Effector CD4-positive, alpha-beta T cell (primary cell): Measurements from ENCODE around the gene LZTFL1.

Experiments
- DNase-seq: peaks from one replicate; pipeline ENCODE4 v3.0.0-alpha.2; 2020
- total RNA-seq: gene quantifications from one replicate; lab custom pipeline; 2026; lab: John Stamatoyannopoulos, UW

LZTFL1 gene, protein sequence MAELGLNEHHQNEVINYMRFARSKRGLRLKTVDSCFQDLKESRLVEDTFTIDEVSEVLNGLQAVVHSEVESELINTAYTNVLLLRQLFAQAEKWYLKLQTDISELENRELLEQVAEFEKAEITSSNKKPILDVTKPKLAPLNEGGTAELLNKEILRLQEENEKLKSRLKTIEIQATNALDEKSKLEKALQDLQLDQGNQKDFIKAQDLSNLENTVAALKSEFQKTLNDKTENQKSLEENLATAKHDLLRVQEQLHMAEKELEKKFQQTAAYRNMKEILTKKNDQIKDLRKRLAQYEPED
- 15.6 reads per million, percentile 41 among the genes with 10 or more reads in this experiment for total RNA-seq

DNA sequence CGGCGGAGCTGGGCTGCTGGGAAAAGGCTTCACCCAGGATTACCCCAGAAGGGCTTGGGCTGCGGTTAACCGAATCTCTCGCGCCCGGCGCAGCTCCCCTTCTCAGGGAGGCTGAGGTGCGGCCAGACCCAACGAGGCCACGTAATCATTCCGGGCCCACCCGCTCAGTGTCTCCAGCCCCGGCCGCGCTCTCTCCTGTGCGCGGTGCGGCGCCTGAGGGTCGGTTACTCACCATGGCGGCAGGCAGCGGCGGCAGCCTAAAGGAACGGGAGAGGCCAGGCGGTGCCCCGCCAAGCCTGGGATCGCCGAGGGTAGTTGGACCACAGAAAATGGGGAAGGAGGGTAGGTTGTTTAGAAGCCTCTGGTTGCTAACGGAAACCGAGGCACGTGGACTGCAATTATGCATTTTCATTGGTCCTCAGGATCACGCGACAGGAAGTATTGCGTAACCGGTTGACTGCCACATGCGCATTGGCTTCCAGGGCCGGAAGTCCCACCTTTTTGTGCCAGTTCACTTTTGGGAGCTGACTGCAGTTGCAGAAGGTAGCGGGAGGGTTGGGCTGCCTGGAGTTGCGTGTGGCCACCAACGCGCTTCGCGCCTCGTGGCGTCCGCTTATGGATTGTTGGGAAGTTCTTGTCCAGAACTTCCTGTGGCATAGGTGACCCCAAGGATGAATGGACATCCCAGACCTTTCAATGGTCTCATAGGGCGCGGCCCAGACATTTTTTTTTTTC lies at the start of gene LZTFL1:
Gene LZTFL1 (minus strand): TSS at position 363 of the 735 bp plus-strand sequence. CDS start 128 bp downstream, at position 235.
- peak; percentile 81 for DNase-seq

DNA sequence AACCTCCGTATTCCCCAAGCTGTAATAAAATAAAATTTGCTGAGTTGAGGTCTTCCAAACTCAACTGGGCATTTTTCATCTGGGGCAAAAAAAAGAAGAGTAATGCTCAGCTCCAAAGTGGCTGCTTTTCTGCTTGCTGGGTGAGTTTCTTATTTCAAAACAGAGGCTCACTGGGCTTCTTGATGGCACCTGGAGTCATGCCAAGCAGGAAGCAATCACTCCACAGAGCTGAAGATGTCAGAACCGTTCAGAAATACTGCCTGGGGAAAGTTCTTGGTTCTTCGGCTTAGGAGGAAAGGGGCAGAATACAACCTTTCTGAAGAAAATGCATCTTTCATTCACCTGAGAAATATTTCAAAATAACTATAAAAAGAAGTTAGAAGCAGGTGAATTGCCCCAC lies 48.5 kb upstream of the LZTFL1 start:
- DNase-seq, result no peak

DNA sequence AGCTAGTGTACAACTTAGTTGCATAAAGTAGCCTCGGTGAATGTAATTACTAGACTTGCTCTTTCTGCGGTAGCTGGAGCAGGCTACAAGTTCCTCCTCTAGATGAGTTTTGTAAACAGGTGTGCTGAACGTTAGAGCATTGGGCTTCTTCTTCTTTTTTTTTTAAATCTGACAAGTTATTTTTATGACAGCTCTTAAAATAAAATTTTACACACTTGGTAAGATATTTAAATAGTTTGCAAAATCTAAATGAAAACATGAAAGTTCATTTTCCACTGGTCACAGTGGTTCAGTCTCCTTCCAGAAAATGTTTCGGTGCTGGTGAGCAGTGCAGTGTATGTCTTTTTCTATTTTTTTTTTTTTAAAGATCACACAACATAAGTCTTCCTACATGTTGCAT lies 47.4 kb upstream of the LZTFL1 start:
- no peak for DNase-seq

DNA sequence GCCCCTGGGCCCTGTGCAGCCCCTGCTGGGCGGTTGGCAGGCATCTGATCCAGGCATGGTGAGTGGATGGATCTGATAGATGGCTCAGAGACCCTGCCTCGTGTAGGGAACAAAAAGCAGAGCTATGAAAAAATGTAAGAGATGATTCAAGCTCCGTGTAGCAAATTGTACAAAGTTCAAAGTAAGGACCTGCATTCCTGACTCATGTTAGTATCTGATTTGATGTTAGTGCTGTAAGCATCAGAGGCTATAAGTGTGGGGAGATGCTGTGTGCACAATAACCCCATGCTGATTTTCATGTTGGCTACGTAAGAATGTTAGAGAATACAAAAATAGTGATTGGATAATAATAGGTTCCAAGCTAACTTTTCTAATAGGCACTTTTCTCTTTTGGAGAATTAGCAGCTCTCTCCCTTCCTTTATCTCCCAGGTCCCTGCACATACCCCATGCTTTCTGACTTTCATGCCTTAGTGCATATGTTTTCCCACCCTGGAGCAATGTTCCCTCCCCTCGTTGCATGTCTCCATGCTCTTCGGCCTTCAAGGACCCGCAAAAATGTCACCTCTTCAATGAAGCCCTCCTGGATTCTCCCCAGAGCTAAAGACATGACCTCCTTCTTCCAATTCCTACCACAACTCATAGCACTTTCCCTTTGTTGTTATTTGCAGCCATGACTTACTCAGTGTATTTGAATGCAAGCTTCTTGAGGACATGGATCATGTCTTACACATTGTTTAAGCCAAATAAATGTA lies 46.0 kb upstream of the LZTFL1 start:
- DNase-seq, result no peak

DNA sequence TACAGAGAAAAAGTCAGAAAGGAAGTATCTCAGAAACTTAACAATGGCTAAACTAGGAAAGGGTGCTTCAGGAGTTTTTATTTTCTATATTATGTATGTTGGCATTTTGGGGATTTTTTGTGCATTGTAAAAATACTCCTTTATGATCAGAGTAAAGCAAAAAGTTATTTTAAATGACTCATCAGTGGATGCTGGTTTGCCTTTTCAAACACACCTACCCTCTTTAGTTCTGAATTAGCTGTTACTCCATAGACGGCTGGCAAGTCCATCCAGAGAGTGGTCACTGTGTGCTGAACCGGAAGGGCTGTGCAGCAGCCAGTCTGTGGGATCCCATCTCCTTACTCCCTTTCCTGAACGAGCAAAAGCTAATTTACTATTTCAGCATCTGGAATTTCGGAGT lies 45.4 kb upstream of the LZTFL1 start:
- DNase-seq, result no peak

DNA sequence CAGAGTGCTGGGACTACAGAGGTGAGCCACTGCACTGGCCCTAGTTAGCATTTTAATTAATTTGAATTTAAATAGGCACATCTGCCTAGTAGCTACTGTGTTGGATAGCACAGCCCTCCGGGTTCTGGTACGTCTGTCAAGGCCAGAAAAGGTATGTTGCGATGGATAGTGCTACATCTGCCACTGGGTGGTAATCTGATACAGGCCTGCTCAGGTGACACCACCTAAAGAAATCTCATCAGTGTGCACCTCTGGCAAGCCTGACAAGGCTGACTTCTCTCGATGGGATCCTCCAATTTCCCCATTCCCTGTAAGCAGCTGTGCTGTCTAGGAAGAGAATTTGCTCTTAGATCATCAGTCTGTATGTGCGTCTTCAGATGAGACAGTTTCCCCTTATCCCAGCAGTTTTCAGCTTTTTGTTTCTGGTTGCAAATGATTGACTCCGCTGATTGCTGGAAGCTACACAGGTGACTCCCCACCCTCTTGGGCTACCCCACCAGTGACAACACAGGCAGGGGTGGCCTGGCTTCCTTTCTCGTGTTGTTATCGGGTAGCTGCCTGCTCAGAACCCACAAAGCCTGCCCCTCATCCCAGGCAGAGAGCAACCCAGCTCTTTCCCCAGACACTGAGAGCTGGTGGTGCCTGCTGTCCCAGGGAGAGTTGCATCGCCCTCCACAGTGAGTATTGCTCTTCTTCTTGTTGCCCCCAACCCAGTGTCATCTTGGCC lies 44.2 kb upstream of the LZTFL1 start, which contains the start of gene CCR9:
Gene CCR9 (plus strand): TSS at position 565 of the 727 bp plus-strand sequence. CDS start 8,391 bp downstream, outside the sequence.
- DNase-seq, result no peak

DNA sequence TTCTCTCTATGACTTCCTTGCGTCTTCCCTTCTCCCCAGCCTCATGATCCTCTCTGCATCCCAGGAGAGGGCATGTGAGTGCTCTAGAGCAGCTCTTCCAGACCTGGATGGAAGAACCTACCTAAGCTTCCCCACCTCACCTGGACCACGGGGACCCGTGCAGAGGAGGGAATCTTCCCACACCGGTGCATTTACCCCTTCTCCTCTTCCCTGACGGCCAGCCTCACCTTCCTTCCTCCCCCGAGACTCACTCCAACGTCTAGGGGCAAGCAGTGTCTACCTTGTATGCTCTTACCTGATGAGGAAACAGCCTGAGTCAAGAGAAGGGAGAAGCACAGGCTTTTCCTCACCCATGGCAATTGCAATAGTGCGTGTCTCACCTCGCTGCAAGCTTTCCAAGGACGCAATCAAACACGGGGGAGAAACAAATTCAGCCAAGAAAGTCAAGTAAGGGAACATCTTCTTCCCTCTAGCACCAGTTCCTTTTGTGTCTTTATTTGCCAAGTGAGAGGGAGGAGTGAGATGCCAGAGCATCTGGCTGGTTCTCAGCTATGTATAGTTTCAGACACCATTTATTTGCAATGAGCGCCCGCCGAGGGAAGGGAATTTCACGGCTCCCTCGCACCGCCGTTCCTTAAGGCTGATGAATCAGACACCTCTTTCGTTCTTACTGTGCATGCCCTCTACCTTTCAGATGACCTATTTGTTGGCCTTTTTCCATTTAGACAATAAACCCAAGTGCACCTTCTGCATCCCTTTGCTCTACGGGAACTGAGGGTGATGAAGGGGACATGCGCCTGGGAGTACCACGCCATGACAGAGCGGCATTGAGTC lies 42.7 kb upstream of the LZTFL1 start:
- no peak for DNase-seq

DNA sequence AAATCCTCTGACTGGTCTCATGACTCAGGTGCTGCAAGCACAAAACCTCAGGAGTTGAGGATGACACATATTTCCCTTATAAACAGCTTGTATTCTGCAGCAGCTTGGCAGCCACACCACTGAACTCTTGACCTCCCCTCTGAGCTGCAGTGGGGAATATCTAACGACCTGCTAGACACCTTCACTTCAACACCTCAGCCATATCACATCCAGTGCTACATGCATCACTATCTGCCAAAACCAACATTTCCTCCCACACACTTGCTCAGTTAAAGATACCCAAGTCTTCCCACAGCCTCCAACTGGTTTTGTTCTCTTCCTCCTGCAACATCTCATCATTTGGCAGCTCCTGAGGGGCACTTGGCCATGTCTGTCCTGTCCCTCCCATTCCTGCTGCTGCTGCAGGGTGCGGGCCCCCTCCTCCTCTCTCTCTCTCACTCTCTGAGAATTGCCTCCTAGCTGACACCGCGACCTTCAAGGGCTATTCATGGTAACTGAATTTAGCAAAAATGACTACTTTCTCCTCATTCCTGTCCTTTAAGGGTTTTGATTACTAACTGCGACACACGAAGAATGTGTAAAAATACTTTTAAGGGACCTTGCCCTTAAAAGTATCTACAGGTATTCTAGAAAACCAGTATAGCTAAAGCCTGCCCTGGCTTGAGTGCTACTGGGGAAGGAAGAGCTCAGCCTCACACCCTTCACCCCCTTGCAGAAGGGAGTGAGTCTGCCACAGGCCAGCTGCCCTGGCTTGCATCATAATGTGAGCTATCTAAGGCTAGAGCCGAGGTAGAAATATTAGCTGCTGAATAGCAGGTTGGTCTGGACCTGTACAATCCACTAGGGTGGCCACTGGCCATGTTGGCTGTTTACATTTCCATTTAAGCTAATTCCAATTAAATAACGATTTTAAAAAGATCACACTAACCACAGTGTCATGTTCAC lies 39.4 kb upstream of the LZTFL1 start:
- DNase-seq, result no peak

DNA sequence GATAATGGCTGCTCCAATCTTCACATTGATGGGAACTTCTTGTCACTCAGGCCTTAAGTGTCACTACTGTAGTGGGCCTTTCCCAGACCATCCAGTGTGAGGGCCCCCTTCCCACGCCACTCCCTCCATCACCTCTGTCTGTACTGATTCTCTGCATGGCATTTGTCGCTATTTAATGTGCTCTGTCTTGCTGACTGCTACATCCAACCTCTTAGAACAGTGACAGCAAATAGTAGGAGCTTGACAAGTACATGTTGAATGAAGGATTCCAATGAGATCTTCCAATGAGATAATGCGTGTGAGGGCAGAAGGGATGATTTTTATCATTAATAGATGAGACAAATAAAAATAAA lies 38.8 kb upstream of the LZTFL1 start:
- no peak for DNase-seq

DNA sequence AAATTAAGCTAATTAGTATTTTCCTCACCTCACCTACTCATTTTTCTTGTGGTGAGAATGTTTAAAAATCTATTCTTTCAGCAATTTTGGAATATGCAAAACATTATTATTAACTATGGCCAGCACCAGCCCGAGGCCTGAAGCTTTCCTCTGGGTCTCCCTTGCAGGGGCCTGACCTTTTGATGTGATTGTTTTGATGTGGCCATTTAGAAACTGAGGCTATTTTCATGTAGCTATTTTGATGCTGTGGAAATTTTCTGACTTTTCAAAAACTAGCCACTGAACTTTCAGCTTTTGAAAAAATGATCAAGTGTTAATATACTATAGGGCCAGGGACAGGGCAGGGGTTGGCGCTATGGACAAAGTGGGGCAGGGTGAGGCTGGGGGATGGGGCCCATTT lies 36.2 kb upstream of the LZTFL1 start:
- no peak for DNase-seq

DNA sequence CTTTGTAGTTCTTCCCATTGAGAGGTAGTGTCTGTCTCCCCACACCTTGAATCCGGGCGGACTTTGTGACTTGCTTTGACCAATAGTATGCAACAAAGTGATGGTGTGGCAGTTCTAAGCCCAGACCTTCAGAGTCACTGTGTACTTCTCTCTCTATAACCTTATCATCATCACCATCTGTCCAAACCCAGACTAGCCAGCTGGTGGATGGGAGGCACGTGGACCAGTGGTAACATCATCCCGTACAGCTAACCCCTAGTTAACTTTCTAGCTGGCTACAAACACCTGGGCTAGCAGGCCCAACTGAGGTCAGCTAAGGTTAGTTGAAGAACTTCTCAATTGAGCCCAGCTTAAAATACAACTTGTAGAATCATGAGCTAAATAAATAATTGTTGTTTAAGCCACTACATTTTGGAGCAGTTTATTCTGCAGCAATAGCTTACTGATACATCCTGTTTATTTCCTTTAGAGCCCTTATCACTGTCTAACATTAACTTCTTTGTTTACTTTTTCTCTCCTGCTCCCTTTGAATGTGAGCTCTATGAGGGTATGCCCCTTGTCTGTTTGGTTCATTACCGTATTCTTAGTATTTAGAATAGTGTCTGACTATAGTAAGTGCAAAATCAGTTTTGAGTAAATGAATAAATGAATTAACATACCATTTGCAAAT lies 32.9 kb upstream of the LZTFL1 start:
- DNase-seq, result no peak

DNA sequence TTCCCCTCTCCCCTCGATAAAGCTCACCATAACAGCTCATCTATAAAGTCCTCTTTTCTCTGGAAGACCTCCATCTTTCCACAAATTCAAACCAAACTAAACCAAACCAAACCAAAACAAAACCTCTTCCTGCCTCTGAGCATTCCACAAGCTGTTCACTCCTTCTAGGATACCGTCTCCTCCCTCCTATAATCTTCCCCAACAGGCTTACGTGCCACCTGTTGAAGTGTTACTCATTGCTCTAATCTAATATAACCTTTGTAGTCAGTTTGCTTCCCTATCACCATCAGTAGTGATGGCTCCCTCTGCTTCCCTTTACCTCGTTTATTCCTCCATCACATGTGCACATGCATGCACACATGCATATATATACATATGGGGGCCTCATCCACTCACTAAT lies 31.7 kb upstream of the LZTFL1 start:
- DNase-seq, result no peak

DNA sequence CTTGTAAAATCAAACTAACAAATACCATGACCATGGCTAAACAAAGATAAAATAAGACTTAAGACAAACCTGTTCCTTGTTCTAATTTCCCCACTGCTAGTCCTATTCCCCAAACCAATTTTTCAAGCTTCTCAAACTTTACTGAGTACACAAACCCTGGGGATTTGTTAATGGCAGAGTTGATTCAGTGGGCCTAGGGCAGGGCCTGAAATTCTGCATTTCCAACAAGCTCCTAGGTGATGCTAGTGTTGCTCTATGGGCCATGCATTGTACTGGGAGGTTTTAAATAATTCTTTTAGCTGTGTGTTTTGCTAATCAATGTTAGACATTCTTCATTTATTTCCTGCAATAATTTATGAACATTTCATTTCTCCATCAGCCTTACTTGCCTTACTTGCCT lies 31.1 kb upstream of the LZTFL1 start:
- DNase-seq, result no peak

DNA sequence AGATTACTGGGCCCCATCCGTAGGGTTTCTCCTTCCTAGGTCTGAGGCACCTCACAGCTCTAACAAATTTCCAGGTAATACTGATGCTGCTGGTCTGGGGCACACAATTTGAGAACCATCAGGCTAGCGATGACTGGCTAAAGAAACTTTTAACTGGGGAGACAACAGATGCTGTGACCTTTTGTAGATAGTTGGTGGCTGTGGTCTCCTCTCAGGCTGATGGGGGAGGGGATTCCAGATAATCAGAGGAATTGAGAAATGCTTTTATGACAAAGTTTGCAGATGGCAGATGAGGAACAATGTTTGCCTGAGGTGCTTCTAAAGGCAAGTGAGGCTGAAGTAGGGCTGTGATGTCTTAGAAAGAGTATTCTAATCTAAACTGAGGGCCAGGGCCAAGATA lies 30.6 kb upstream of the LZTFL1 start:
- no peak for DNase-seq

DNA sequence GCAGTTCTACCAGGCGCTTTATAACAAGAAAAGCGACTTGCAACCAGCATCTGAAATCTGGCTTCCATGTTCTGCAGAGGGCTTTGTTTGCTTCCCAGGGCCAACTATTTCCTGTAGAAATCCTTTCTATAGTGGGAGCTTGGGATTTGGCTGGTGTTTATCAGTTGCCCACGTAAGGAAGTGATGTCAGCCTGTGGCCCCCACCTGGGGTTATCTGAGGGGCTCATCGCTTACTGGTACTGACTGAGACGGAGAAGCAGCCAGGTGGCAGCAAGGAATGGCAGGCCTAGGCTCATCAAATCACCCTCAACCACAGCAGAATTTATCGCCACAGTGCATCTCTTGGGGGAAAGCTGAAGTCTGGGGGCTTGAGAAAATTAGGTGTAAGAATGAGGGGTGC lies 29.9 kb upstream of the LZTFL1 start:
- DNase-seq, result no peak

DNA sequence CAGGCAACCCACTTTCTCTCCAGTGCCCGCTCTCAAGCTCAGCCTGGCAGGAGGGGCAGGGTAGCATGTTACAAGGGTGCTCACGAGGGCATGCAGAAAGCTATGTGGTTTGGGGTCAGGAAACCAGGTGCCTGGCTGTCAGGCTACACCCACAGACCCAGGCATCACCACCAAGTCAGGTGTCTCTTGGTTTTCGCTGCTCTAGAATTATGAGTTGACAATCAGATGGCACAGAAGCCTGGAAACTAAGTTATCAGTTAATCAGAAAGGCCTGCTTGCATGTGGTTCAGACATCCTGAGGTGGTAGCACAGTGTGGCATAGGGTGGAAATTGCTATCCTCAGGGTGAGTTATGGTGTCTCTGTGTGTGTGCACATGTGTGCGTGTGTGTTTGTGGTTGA lies 28.2 kb upstream of the LZTFL1 start:
- peak; percentile 57 for DNase-seq

DNA sequence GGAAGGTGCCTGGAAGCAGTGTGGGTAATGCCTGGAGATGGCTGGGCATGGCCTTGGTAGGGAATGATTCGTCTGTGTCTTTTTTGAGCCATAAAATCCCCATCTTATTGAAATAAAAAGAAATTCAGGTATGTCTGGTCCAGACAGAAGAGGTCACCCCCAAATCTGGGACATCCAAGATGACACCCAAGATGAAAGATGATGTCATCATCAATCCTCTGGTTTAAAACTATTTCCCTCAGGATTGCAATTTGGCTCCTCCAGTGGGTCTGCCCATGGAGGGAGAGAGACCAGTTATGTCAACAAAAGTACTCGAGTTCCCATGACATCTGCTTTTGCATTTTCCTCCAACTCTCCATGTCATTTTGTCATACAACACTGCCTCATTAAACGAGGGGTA lies 27.7 kb upstream of the LZTFL1 start:
- DNase-seq, result no peak

DNA sequence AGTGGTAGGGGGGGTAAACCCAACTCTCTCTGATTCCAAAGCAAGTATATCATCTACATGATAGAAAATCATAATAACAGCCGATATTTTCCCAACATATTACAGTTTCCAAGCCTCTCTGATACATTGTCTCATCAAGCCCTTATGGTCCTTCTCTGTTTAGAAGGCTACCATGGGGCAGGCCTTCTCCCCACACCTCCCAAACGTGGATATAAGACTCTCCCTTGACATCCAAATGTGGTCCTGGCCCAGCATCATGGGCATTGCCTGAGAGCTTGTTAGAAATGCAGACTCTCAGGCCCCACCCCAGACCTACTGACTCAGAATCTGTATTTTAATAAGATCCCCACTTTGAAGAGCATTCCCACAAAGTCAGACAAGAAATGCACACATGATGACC lies 26.7 kb upstream of the LZTFL1 start:
- DNase-seq, result no peak

DNA sequence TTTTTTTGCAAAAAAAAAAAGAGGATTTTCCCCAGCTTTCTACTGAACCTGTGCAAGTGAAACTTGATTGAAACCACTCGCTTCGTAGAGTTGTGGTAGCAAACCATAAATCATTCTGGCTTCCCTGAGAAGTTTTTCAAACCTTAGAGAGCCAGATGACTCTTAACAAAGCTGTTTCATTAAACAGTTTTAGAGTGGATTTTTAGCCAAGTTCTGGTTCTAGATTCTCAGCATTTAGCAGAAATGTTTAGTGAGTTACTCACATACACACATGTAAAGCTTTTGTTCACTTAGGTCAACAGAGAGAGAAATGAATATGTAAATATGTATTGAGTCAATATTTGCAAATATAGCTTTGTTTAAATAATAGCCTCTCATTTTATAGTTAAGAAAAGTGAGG lies 26.3 kb upstream of the LZTFL1 start:
- no peak for DNase-seq

DNA sequence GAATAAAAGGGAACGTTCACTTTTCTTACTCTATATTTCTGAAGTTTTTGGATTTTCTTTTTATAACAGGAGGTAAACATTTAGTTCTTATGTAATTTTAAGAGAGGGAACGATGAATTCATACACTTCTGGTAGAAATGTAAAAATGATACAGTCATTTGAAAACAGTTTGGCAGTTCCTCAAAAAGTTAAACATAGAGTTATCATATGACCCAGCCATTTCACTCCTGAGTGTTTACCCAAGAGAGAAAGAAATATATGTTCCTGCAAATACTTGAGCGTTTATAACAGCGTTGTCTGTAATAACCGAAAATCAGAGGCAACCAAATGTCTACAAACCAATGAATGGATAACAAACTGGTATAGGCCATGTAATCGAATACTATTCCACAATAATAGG lies 23.6 kb upstream of the LZTFL1 start:
- no peak for DNase-seq
